GM12878 (cell line): Measurements from ENCODE around the gene DMP1. TPM values are rescaled to one million over a fixed set of nuclear protein-coding genes. Genes with fewer than 3 reads are reported as not detected.

Experiments used
- ATAC-seq: fragments of 200-7000 bp; cut with Tn5 transposase; 3 replicates; pipeline ENCODE4 v1.9.1; 2020; ENCODE audit warnings: mild to moderate bottlenecking, moderate library complexity
- BruUV-seq: library from RNA; stranded (reverse); fragments of 400-500 nt; replicated peaks from 2 replicates; lab custom pipeline; 2021; lab: Mats Ljungman, UMichigan
- CTCF ChIA-PET: fragments of 300-600 bp; sonication (Branson Sonifier 250); formaldehyde crosslinking; extraction: SDS; loops from one replicate; lab custom pipeline; 2021; ENCODE audit warnings: inconsistent platforms; lab: Yijun Ruan, JAX
- POLR2A ChIA-PET: fragments of 350-600 bp; formaldehyde crosslinking; extraction: SDS; loops from one replicate; lab custom pipeline; 2021; ENCODE audit warnings: inconsistent platforms; lab: Charles Lee
- RAD21 ChIA-PET: fragments of 300-600 bp; sonication (Branson Sonifier 250); formaldehyde crosslinking; loops from one replicate; lab custom pipeline; 2023; ENCODE audit warnings: antibody characterized with exemption; ENCODE audit not compliant: unreplicated experiment; lab: Charles Lee
- SMC1A ChIA-PET: fragments of 300-600 bp; sonication (Branson Sonifier 250); formaldehyde crosslinking; loops from one replicate; lab custom pipeline; 2023; ENCODE audit not compliant: unreplicated experiment, uncharacterized antibody; lab: Charles Lee
- DNase-seq: peaks from one replicate; pipeline ENCODE4 v3.0.0-alpha.2; 2011; ENCODE audit warnings: low read depth, low spot score
- FAIRE-seq: peaks from 3 replicates; lab custom pipeline; 2011; peaks lifted over from hg19 to GRCh38; lab: Jason Lieb, UNC
- H2AFZ ChIP-seq: 2 replicates; pipeline ENCODE4 v1.6.0; 2011; ENCODE audit warnings: low read depth, low read length, control low read depth; ENCODE audit not compliant: control insufficient read depth
- H3K27ac ChIP-seq: 2 replicates; pipeline ENCODE4 v1.5.1; 2011; ENCODE audit warnings: control low read depth; ENCODE audit not compliant: control insufficient read depth, insufficient read depth
- H3K27me3 ChIP-seq, 2 experiments: replicated peaks in 1 of 2; 2 replicates each; pipeline versions ENCODE4 v1.6.0 to v1.6.1; 2011; ENCODE audit warnings: low read length in 1 of 2; ENCODE audit not compliant: control insufficient read depth in 2 of 2, insufficient read depth in 2 of 2
- H3K36me3 ChIP-seq, 2 experiments: 2 replicates each; pipeline ENCODE4 v1.5.1; 2011; ENCODE audit warnings: low read length in 1 of 2; ENCODE audit not compliant: control insufficient read depth in 2 of 2, insufficient read depth in 2 of 2
- H3K4me1 ChIP-seq: 2 replicates; pipeline ENCODE4 v1.6.1; 2011; ENCODE audit warnings: mild to moderate bottlenecking, low read length, moderate library complexity, mixed read lengths; ENCODE audit not compliant: control insufficient read depth, insufficient read depth
- H3K4me2 ChIP-seq: 2 replicates; pipeline ENCODE4 v1.6.0; 2011; ENCODE audit warnings: control low read depth; ENCODE audit not compliant: control insufficient read depth, insufficient read depth
- H3K4me3 ChIP-seq: fragments of 200-600 bp; sonication (generic); 2 replicates; pipeline ENCODE4 v1.5.1; 2016
- H3K79me2 ChIP-seq: 2 replicates; pipeline ENCODE4 v1.6.0; 2011; ENCODE audit warnings: low read length; ENCODE audit not compliant: control insufficient read depth, insufficient read depth
- H3K9ac ChIP-seq: 2 replicates; pipeline ENCODE4 v1.8.0; 2011; ENCODE audit warnings: low read length, control low read depth, mixed read lengths; ENCODE audit not compliant: control insufficient read depth, insufficient read depth
- H3K9me3 ChIP-seq: replicated peaks from 3 replicates; pipeline ENCODE4 v1.5.1; 2011; ENCODE audit warnings: mild to moderate bottlenecking, low read length; ENCODE audit not compliant: control insufficient read depth, insufficient read depth
- H4K20me1 ChIP-seq: 2 replicates; pipeline ENCODE4 v1.6.0; 2011; ENCODE audit not compliant: control insufficient read depth, insufficient read depth
- ASH2L ChIP-seq: fragments of 300-600, 200-600 bp; sonication (generic); IDR thresholded peaks from 2 replicates; pipeline ENCODE4 v1.6.1; 2017; ENCODE audit warnings: low read depth, mild to moderate bottlenecking, borderline replicate concordance
- BACH1 ChIP-seq: fragments of 450-650 bp; IDR thresholded peaks from 2 replicates; pipeline ENCODE4 v1.6.1; 2017; ENCODE audit warnings: mild to moderate bottlenecking, borderline replicate concordance
- CEBPB ChIP-seq, 2 experiments: fragments of 150-350 bp in 1 of 2; IDR thresholded peaks; 2 replicates each; pipeline ENCODE4 v1.6.1; 2012 to 2014; ENCODE audit warnings: low read depth in 2 of 2, low read length in 2 of 2, borderline replicate concordance in 1 of 2, inconsistent platforms in 1 of 2
- CHD4 ChIP-seq: fragments of 200-600 bp; sonication (generic); IDR thresholded peaks from 2 replicates; pipeline ENCODE4 v1.6.1; 2016; ENCODE audit warnings: mild to moderate bottlenecking
- JUND ChIP-seq: IDR thresholded peaks from 2 replicates; pipeline ENCODE4 v1.6.1; 2012; ENCODE audit warnings: low read depth, mild to moderate bottlenecking, low read length, improper control_type of control experiment, moderate library complexity
- KLF5 ChIP-seq: fragments of 450-650 bp; IDR thresholded peaks from 2 replicates; pipeline ENCODE4 v1.6.1; 2014; ENCODE audit warnings: mild to moderate bottlenecking; ENCODE audit not compliant: partially characterized antibody
- POLR2AphosphoS2 ChIP-seq: IDR thresholded peaks from 2 replicates; pipeline ENCODE4 v1.6.1; 2011; ENCODE audit warnings: low read depth, mild to moderate bottlenecking, low read length, improper control_type of control experiment, moderate library complexity
- SMAD1 ChIP-seq: fragments of 450-650 bp; IDR thresholded peaks from 2 replicates; pipeline ENCODE4 v1.6.1; 2018; ENCODE audit warnings: mild to moderate bottlenecking, low read depth; ENCODE audit not compliant: partially characterized antibody
- SMC3 ChIP-seq: IDR thresholded peaks from 2 replicates; pipeline ENCODE4 v1.6.1; 2011; ENCODE audit warnings: low read length, improper control_type of control experiment, borderline replicate concordance
- TAF1 ChIP-seq: IDR thresholded peaks from 2 replicates; pipeline ENCODE4 v1.6.1; 2011; ENCODE audit warnings: mild to moderate bottlenecking, low read depth, low read length, borderline replicate concordance
- TBL1XR1 ChIP-seq: IDR thresholded peaks from 2 replicates; pipeline ENCODE4 v1.6.1; 2012; ENCODE audit warnings: low read depth, low read length, improper control_type of control experiment
- TCF7 ChIP-seq: IDR thresholded peaks from 2 replicates; pipeline ENCODE4 v1.6.1; 2014; ENCODE audit warnings: antibody characterized with exemption, borderline replicate concordance
- ZNF622 ChIP-seq: fragments of 450-650 bp; IDR thresholded peaks from 2 replicates; pipeline ENCODE4 v1.6.1; 2017; ENCODE audit warnings: mild to moderate bottlenecking, inconsistent platforms
- whole genome bisulfite sequencing: methylation state at CpG from one replicate; pipeline ENCODE4 v1.1.6; 2016; ENCODE audit warnings: low lambda C conversion rate; ENCODE audit not compliant: insufficient replicate concordance, insufficient coverage; ENCODE audit errors: missing lambda C conversion rate; 5-methylcytosine and 5-hydroxymethylcytosine counted together
- in situ Hi-C: fragments of 300-500 bp; cut with MboI; formaldehyde crosslinking; loops from 9 replicates; pipeline ENCODE4 v1.14.3; 2018; ENCODE audit warnings: mixed read lengths
- intact Hi-C: fragments of 100-400 bp; cut with micrococcal nuclease; formaldehyde crosslinking; loops from one replicate; pipeline ENCODE4 v1.14.2; 2022; ENCODE audit not compliant: unreplicated experiment
- polyA plus RNA-seq, 11 experiments: library from polyadenylated mRNA; depleted of rRNA in 4 of 11; unstranded in 6 of 11; stranded (reverse) in 5 of 11; fragments of >200 nt; fragmentation: Nextera tagmentation in 4 of 11; fragmentation: Illumina TruSeq in 1 of 11; extraction: Ambion mirVana in 4 of 11; extraction: Trizol in 1 of 11; gene quantifications; 1 replicate in 1 of 11; 2 replicates in 10 of 11; pipeline versions ENCODE4 v1.2.1 to v1.2.3, GENCODE V29; 2011 to 2016; ENCODE audit warnings: inconsistent platforms in 2 of 11, missing spikeins in 2 of 11, low read depth in 1 of 11
- total RNA-seq, 4 experiments: library from RNA; depleted of rRNA in 3 of 4; stranded (reverse); fragments of >200 nt in 3 of 4; fragmentation: Illumina TruSeq in 1 of 4; extraction: Trizol in 1 of 4; gene quantifications; 2 replicates each; pipeline versions ENCODE4 v1.2.1 to v1.2.3, GENCODE V29; 2013 to 2021
- TF ChIP-seq, protein P1 (sequence below): fragments of 450-650 bp; IDR thresholded peaks from 2 replicates; pipeline ENCODE4 v1.6.1; 2017; ENCODE audit warnings: borderline replicate concordance
- TF ChIP-seq, protein P2 (sequence below): fragments of 450-650 bp; IDR thresholded peaks from 2 replicates; pipeline ENCODE4 v1.6.1; 2018; ENCODE audit warnings: borderline replicate concordance, mild to moderate bottlenecking; ENCODE audit not compliant: partially characterized antibody
- TF ChIP-seq, protein P3 (sequence below): fragments of 450-650 bp; IDR thresholded peaks from 2 replicates; pipeline ENCODE4 v1.6.1; 2014; ENCODE audit warnings: mild to moderate bottlenecking

Gene DMP1
- total and polyA plus RNA-seq, 10 of the 15 experiments (the other 5 are each of a cell fraction or from before 2014, with no cell fraction given): not detected

DNA sequence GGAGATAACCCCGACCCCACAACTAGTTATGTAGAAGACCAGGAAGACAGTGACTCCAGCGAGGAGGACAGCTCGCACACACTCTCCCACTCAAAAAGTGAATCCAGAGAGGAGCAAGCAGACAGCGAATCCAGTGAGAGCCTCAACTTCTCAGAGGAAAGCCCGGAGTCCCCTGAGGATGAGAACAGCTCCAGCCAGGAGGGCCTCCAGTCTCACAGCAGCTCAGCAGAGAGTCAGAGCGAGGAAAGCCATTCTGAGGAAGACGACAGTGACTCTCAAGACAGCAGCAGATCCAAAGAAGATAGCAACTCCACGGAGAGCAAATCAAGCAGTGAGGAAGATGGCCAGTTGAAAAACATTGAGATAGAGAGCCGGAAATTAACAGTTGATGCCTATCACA lies 12.8 kb downstream of the DMP1 start:
- H3K9me3 ChIP-seq: no peaks in the 10 kb centered on the region
- ChIA-PET RAD21 (no interaction called here), CTCF (no interaction called here), SMC1A (no interaction called here), POLR2A (no interaction called here)
- no peaks in the 10 kb centered on the region for H3K36me3 ChIP-seq
- H3K79me2 ChIP-seq: no peaks in the 10 kb centered on the region
- no TSS peak for BruUV-seq
- FAIRE-seq (no peak), DNase-seq (no peak), ATAC-seq (no peak)
- in situ Hi-C loops (no loop called here), intact Hi-C loops (no loop called here)
- no peaks in the 10 kb centered on the region for H4K20me1 ChIP-seq
- TF ChIP-seq TBL1XR1 (no peak), CHD4 (no peak), BACH1 (no peak), ASH2L (no peak), KLF5 (no peak), JUND (no peak), POLR2AphosphoS2 (no peak), TAF1 (no peak), CEBPB (IDR thresholded peaks at IDR 0.05; ENCODE audit: borderline replicate concordance in 1 of 2, low read depth in 2 of 2, low read length in 2 of 2) (no peak), SMAD1 (no peak), SMC3 (no peak), ZNF622 (no peak), TCF7 (no peak)
- TF ChIP-seq, protein P1, sequence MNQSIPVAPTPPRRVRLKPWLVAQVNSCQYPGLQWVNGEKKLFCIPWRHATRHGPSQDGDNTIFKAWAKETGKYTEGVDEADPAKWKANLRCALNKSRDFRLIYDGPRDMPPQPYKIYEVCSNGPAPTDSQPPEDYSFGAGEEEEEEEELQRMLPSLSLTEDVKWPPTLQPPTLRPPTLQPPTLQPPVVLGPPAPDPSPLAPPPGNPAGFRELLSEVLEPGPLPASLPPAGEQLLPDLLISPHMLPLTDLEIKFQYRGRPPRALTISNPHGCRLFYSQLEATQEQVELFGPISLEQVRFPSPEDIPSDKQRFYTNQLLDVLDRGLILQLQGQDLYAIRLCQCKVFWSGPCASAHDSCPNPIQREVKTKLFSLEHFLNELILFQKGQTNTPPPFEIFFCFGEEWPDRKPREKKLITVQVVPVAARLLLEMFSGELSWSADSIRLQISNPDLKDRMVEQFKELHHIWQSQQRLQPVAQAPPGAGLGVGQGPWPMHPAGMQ: no peak
- TF ChIP-seq, protein P2, sequence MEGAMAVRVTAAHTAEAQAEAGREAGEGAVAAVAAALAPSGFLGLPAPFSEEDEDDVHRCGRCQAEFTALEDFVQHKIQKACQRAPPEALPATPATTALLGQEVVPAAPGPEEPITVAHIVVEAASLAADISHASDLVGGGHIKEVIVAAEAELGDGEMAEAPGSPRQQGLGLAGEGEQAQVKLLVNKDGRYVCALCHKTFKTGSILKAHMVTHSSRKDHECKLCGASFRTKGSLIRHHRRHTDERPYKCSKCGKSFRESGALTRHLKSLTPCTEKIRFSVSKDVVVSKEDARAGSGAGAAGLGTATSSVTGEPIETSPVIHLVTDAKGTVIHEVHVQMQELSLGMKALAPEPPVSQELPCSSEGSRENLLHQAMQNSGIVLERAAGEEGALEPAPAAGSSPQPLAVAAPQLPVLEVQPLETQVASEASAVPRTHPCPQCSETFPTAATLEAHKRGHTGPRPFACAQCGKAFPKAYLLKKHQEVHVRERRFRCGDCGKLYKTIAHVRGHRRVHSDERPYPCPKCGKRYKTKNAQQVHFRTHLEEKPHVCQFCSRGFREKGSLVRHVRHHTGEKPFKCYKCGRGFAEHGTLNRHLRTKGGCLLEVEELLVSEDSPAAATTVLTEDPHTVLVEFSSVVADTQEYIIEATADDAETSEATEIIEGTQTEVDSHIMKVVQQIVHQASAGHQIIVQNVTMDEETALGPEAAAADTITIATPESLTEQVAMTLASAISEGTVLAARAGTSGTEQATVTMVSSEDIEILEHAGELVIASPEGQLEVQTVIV: no peak
- TF ChIP-seq, protein P3, sequence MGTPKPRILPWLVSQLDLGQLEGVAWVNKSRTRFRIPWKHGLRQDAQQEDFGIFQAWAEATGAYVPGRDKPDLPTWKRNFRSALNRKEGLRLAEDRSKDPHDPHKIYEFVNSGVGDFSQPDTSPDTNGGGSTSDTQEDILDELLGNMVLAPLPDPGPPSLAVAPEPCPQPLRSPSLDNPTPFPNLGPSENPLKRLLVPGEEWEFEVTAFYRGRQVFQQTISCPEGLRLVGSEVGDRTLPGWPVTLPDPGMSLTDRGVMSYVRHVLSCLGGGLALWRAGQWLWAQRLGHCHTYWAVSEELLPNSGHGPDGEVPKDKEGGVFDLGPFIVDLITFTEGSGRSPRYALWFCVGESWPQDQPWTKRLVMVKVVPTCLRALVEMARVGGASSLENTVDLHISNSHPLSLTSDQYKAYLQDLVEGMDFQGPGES: no peak
- H3K9ac ChIP-seq: no peak overlapping the region
- H3K4me3 ChIP-seq: no peak overlapping the region
- H3K4me2 ChIP-seq: no peak overlapping the region
- H3K4me1 ChIP-seq: no peaks in the 10 kb centered on the region
- no peak overlapping the region for H3K27ac ChIP-seq
- H2AFZ ChIP-seq: no peak overlapping the region
- H3K27me3 ChIP-seq: no peaks in the 10 kb centered on the region; a peak in 1 of 4 replicates
- WGBS: 43% methylated on average over 9 of the region's 9 CpGs
